Stimulated activated CD8-positive, alpha-beta memory T cell treated with anti-CD3 and anti-CD28 coated beads, Interleukin-12 subunit alpha, Interleukin-12 subunit beta, amount 100 ng/mL, for 24 hours (primary cell): Measurements from ENCODE around the gene ASB2.

Experiments used
- DNase-seq: peaks from one replicate; pipeline ENCODE4 v3.0.0-alpha.2; 2020; ENCODE audit errors: extremely low read depth

The ASB2 gene

GRCh38 chr14:93963692-93964091 lies 12.7 kb downstream of the ASB2 start:
- DNase-seq = no peak

DNA sequence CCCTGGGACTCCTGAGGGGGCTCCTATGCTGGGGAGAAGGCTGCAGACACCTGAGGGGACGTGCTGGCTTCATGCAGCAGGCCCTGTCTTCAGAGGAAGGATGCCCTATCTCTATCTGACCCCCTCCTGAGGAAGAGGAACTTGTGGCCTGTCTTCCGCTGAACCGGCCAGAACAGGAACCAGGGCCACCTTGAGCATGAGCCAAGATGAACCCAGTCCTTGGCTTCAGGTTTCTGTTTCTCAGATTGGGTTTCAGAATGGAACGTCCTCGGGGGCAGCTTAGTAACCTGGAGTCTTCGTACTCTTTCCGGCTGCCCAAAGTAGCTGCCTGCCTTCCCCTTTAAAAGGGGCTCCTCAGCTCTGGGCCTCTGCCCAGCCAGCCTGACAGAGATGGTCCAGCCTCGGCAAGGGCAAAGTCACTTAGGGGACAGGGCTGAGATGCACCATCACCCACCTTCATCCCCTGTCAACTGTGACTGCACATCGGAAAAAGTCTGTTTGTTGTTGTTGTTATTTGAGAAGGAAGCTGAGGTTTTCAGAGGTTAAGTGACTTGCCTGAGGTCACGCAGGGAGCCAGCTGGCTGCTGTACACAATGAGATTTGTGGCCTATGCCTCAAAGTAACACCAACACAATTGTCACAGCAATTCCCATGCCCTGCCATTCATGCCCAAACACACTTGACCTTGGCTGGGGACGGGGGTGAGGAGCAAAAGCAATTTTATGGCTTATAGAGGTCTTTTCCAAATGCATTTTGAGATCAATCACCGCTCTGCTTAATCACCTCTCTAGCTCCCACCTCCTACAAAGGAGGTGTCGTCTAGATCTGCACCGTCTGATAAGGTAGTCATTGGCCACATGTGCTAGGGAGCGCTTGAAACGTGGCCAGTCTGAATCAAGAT lies 13.4 kb downstream of the ASB2 start:
- DNase-seq = no peak

- no peak for DNase-seq
These were observed 14.8 kb downstream of the ASB2 start for GRCh38 chr14:93961620-93962019.

DNA sequence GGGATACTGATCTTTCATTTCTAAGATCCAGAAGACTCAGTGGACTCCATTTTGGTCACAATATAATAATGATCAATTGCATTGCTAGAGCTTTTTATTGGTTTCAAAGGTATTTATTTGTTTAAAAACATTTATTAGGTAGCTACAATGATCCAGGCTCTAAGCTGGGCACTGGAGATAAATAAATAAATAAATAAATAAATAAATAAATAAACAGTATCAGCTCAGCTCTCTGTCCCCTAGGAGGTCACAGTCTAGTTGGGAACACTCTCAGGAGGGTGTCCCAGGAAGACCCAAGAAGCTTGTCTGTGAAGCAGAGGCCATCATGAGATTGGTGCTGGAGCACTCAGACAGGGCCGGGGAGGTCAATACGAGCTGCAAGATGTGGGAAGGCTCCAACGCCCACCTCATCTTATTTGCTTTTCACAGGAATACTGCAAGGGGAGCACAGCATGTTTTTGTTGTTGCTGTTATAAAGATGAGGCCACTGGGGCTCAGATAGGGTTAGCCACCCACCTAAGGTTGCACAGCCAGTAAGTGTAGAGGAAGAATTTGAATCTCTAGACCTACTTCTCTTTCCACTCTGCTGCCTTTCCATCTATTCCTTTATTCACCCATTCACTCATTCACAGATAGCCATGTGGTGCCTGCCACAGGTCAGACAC lies 15.5 kb downstream of the ASB2 start:
- no peak for DNase-seq

DNA sequence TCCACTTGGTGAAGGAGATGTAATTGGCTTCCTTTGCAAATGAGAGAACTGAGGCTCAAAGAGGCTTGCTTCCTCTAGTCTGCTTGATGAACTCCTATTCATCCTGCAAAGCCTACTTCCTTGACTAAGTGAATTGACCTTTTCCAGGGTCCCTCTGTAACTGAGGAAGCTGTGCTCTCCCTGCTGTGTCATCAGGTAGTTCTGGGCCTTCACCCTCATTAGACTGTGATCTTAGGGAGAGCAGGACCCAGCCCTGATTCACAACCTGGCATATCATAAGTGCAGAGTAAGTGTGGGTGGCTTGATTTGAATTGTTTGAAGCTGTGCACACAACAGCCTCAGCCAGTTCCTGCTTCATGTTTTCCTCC lies 16.3 kb downstream of the ASB2 start:
- DNase-seq = no peak

DNA sequence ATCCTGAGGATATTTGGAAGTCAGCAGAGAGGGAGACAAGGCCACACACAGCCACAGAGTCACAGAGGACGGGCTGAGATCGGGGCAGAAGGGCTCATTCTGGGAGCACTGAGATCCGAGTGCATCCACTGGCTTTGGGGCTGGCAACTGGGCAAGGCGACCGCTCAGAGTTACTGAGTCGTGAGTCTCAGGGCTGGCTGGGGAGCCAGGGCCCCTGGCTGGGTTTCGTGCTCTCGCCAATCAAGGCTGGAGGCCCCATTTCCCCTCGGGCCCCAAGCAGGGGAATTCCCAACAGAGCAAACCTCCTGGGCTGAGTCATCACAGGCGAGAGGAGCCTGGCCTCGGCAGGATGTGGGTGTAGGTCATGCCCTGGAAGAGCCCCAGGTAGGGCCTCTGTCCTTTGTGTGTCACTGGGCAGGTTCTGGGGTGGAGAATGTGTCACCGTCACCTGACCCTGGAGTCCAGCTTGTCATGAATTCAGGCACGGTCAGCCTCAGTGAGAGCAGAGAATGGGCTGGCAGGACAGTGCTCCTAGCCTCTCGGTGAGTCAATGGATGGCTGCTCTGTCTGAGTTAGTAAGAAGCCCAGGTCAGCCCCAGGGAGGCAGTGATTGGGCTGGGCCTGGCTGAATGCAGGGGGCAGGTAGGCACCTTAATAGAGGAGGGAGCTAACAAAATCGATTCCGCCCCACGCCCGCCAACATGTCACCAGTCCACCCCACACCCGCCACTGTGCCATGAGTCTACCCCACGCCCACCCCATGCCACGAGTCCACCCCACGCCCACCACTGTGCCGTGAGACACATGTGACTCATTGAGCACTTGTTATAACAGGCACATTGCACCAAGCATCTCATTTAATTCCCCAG lies 16.9 kb downstream of the ASB2 start:
- peak; percentile 81 for DNase-seq

- no peak for DNase-seq
These were observed 17.7 kb downstream of the ASB2 start for GRCh38 chr14:93958567-93959238.

- no peak for DNase-seq
These were observed 18.4 kb downstream of the ASB2 start for GRCh38 chr14:93957751-93958566.

DNA sequence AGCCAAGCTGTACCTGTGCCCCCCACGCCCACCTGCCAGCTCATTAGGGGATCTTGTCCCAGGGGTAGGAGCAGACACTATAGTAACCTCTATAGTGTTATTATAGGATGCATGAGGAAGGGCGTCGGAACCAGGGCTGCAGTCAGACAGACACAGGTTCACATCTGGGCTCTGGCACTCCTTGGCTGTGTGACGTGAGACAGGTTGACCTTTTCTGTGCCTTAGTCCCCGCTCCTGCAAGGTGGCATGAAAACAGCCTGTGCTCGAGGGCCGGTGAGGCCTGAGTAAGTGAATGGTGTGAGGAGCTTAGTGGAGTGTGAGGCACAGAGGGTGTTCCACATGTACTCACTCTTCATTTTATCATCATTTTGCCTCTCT lies 19.0 kb downstream of the ASB2 start:
- no peak for DNase-seq

DNA sequence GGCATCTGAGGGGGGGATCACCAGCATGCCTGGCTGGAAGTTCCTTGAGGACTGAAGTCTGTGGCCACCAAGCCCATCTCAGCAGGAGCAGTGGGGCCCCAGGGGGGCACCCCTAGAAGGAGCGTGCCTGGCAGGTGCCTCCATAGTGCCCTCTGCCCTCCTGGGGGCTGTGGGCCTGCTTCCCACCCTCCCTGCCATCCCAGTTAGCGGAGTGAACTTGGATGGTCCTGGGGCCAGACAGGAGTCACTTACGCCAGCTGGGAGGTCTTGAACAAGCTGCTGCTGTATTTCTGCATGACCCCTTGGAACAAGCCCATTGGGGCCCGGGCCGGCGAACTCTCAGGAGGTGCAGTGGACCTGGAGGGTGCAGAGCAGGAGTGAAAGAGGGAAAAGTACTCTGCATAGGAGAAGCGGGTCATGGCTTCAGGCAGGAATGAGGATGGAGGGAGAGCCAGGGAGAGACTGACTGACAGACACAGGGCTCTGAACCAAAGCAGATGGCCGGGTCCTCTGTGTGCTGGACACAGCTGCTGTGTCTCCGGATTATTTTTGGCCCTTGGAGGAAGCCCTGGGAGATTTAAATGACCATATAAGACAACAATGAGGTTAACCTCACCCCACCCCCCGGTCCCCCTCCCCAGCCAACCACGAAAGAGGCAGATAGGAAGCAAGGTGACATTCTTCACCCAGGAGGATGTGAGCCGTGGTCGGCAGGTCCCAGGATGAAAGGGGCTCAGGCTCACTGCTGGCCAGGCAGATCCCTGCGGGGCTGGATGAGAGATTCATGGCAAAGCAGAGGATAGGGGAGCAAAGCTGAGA lies 19.6 kb downstream of the ASB2 start:
- DNase-seq = no peak

- no peak for DNase-seq
These were observed 20.4 kb downstream of the ASB2 start for GRCh38 chr14:93955850-93956481.

DNA sequence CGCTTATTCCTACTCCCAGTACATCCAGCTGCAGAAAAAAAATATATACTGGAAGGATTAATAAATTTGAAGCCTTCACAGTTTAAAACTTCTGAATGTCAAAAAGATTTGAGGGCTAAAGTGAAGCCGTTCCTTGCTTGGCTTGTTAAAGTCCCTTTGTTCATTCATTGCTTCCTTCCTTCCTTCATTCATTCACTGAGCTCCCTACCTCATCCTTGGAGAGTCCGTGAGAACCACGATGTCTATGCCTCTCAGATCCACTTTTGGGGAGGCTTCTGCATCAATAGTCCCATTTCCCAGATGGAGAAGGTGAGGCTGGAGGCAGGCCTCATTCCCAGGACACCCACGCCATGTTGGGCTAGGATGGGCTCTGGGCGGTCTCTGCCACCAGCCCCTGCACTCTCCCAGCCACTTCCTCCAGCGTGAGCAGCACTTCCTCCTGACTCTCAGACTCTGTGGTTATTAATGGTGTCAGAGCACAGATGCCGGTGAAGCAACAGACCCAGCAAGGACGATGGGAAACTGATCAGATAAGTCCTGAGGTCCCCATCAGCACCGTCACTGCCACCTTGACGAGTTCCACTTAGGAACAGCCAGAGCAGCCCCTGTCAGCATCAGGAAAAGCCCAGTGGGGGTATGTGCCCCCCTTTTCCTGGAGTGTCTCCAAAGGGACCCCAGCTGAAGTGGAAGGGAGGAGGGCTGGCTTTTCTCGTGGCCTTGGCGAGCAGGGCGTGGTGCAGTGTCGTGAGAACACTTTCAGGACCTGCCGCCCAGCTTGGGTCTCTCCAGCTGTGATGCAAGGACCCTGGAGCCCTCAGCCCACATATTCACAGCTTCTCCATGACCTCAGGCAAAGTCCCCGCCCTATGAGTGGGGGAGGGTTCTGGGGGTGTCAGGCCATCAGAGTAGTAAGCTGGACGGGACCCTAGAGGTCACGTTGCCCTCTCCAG lies 21.2 kb downstream of the ASB2 start:
- DNase-seq = no peak

GRCh38 chr14:93954516-93954830 lies 21.9 kb downstream of the ASB2 start:
- DNase-seq = no peak

DNA sequence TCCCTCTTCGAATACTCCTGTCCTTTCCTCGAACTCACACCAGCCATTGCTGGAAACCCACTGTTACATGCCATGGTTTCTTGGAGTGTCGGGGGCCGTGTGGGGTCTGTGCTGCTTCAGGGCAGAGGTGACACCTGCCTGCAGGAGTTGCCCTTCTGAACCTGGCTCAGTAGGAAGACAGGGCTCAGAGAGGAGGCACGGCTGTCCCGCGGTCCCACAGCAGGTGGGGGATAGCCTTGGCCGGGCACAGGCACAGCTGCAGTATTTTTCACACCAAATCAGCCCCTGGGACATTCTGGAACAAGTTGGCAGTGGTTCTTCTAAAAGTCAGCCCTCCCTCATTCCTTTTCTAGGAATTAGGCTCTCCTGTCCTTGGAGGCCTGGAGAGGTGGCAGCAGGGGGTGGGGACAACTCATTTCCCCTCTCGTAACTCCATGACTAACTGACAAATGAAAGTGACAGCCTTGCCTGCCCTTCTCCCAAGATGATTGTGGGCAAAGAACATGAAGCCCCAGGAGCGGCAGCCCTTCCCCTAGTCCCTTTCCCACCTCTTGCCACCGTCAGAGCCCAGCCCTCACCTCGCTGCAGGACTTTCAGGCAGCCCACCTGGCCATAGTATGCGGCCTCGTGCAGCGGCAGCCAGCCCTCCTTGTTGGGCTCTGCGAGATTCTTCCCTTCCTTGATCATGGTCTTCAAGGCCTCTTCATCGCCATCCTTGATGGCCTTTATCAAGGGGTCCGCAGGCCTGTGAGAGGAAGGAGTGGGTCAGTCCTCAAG lies 22.4 kb downstream of the ASB2 start:
- DNase-seq = no peak

DNA sequence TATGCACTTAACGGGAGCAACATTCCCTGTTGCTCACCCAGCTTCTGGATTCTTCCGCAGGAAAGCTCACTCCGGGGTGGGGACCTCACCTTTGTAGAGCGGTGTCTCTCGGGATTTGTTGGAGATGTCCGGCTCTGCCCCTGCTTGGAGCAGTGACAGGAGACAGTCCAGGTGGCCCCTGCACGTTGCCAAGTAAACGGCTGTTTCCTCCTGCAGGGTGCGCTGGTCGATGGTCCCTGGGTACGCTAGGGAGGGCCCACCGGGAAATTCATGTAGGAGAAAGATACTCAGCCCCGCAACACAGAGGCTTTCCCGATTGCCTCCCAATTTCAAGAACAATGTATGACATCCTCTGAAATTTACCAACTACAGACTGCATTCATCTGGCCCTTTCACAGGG lies 23.1 kb downstream of the ASB2 start:
- DNase-seq = no peak

GRCh38 chr14:93952829-93953228 lies 23.5 kb downstream of the ASB2 start:
- DNase-seq = no peak

GRCh38 chr14:93951635-93952540 lies 24.5 kb downstream of the ASB2 start:
- no peak for DNase-seq
